Tibial artery (tissue), 4 donors: Measurements from ENCODE around the gene MSANTD1.

ENCODE experiments used
- DNase-seq, 2 donors: peaks; one replicate each; pipeline ENCODE4 v3.0.0-alpha.2; 2019
- H3K27ac ChIP-seq, 2 donors: fragments of 200-600 bp; sonication (generic) in 1 of 2; 1 replicate in 1 of 2; 2 replicates in 1 of 2; pipeline ENCODE4 v1.5.1; 2018 to 2019; ENCODE audit warnings: mild to moderate bottlenecking in 1 of 2
- H3K27me3 ChIP-seq, 2 donors: fragments of 200-600 bp; sonication (generic) in 1 of 2; one replicate each; pipeline versions ENCODE4 v1.5.1 to v1.6.0; 2016 to 2019
- H3K36me3 ChIP-seq, 3 donors: fragments of 200-600 bp; sonication (generic) in 2 of 3; one replicate each; pipeline ENCODE4 v1.5.1; 2016 to 2019; ENCODE audit warnings: mild to moderate bottlenecking in 2 of 3
- H3K4me1 ChIP-seq, 4 donors: fragments of 200-600 bp; sonication (generic) in 2 of 4; 1 replicate in 3 of 4; 2 replicates in 1 of 4; pipeline ENCODE4 v1.5.1; 2016 to 2019
- H3K4me3 ChIP-seq, 2 donors: fragments of 200-600 bp; sonication (generic) in 1 of 2; 1 replicate in 1 of 2; 2 replicates in 1 of 2; pipeline ENCODE4 v1.5.1; 2018 to 2019; ENCODE audit warnings: mild to moderate bottlenecking in 2 of 2
- H3K9me3 ChIP-seq, 3 donors: fragments of 200-600 bp; sonication (generic) in 1 of 3; one replicate each; pipeline ENCODE4 v1.5.1; 2016 to 2019
- CTCF ChIP-seq, 2 experiments: fragments of 200-600 bp in 1 of 2; fragments of 450-650 bp in 1 of 2; IDR thresholded peaks; one replicate each; pipeline ENCODE4 v1.5.1; 2017 to 2019; ENCODE audit warnings: antibody characterized with exemption in 2 of 2, mild to moderate bottlenecking in 1 of 2, moderate library complexity in 1 of 2
- intact Hi-C: fragments of 100-400 bp; cut with DNase I; formaldehyde crosslinking; loops from one replicate; pipeline ENCODE4 v1.15.0; 2023; ENCODE audit warnings: low total_unique reads

Gene MSANTD1

GRCh38 chr4:3231471-3231870, 17.5 kb upstream of the MSANTD1 start:
- DNase-seq: no peak
- no peak overlapping the region for H3K27ac ChIP-seq
- peaks cover 77 to 91% (median 87%) of the 10 kb centered on the region in 3 donors for H3K36me3 ChIP-seq
- no peak for TF ChIP-seq CTCF (IDR thresholded peaks at IDR 0.05)
- H3K27me3 ChIP-seq: no peaks in the 10 kb centered on the region
- peaks cover 0 to 8% (median 3%) of the 10 kb centered on the region in 4 donors for H3K4me1 ChIP-seq
- H3K9me3 ChIP-seq: no peaks in the 10 kb centered on the region
- H3K4me3 ChIP-seq: no peak overlapping the region
- intact Hi-C loops: no loop called here

GRCh38 chr4:3232001-3232400, 17.0 kb upstream of the MSANTD1 start:
- Histone ChIP-seq H3K27me3 (no peaks in the 10 kb centered on the region), H3K4me3 (no peak overlapping the region), H3K27ac (no peak overlapping the region), H3K9me3 (no peaks in the 10 kb centered on the region), H3K4me1 (peaks cover 0 to 8% (median 3%) of the 10 kb centered on the region in 4 donors), H3K36me3 (peaks cover 77 to 92% (median 88%) of the 10 kb centered on the region in 3 donors)
- no peak for TF ChIP-seq CTCF (IDR thresholded peaks at IDR 0.05)
- DNase-seq: no peak
- intact Hi-C loops: no loop called here

- Histone ChIP-seq H3K9me3 (no peaks in the 10 kb centered on the region), H3K27ac (no peak overlapping the region), H3K36me3 (peaks cover 77 to 98% (median 94%) of the 10 kb centered on the region in 3 donors), H3K4me1 (peaks cover 0 to 5% (median 2%) of the 10 kb centered on the region in 4 donors), H3K27me3 (no peaks in the 10 kb centered on the region), H3K4me3 (no peak overlapping the region)
- no peak for TF ChIP-seq CTCF (IDR thresholded peaks at IDR 0.05)
- intact Hi-C loops: no loop called here
- no peak for DNase-seq
Observed at GRCh38 chr4:3232871-3233271, 16.1 kb upstream of the MSANTD1 start.

GRCh38 chr4:3233391-3234071, 15.4 kb upstream of the MSANTD1 start:
- no peaks in the 10 kb centered on the region for H3K4me1 ChIP-seq
- no peak overlapping the region for H3K4me3 ChIP-seq
- intact Hi-C loops: no loop called here
- DNase-seq: no peak
- peaks cover 81 to 99% (median 98%) of the 10 kb centered on the region in 3 donors for H3K36me3 ChIP-seq
- H3K27ac ChIP-seq: no peak overlapping the region
- no peaks in the 10 kb centered on the region for H3K27me3 ChIP-seq
- TF ChIP-seq CTCF (IDR thresholded peaks at IDR 0.05): no peak
- no peaks in the 10 kb centered on the region for H3K9me3 ChIP-seq

GRCh38 chr4:3234171-3235029, 14.6 kb upstream of the MSANTD1 start:
- DNase-seq: no peak
- TF ChIP-seq CTCF (IDR thresholded peaks at IDR 0.05): no peak
- Histone ChIP-seq H3K36me3 (peaks cover 81 to 99% (median 98%) of the 10 kb centered on the region in 3 donors), H3K9me3 (no peaks in the 10 kb centered on the region), H3K27ac (no peak overlapping the region), H3K4me3 (no peak overlapping the region), H3K27me3 (no peaks in the 10 kb centered on the region), H3K4me1 (no peaks in the 10 kb centered on the region)
- intact Hi-C loops: no loop called here
